HG03457 (cell line): ENCODE results near the gene INTS6.
A peak's percentile ranks its signal among the peaks of the same experiment; 100 is the strongest.
"Not testable (repeated sequence)": the region's sequence is repeated elsewhere in the genome, so short reads cannot be mapped to it uniquely, and the experiment has no call there.

Experiments
- ATAC-seq: cut with Tn5 transposase; IDR thresholded peaks from one replicate; pipeline ENCODE4 v1.9.1; 2021; ENCODE audit warnings: moderate number of reproducible peaks; ENCODE audit not compliant: unreplicated experiment

The INTS6 gene

GRCh38 chr13:51415339-51415738 lies 37.5 kb downstream of the INTS6 start:
- ATAC-seq, result not testable (repeated sequence)

GRCh38 chr13:51412431-51412830 lies 40.4 kb downstream of the INTS6 start:
- ATAC-seq, result no peak

DNA sequence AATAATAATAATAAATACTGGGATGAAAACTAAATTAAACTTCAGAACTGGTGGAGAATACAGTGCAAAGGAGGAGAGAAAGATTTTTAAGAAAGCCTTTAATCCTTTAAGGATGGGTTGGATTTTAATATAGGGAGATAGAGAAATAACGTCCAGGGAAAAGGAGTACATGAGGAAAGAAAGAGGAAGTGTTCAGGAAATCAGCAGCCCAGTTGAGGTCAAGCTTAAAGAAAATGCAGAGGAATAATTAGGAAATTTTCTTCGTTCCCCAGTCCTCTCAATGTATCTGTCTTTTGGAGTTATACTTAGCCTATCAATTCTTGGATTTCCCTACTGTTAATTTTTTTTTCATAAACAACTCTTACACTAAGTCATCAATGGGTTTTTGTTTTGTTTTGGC lies 47.7 kb downstream of the INTS6 start:
- ATAC-seq, result no peak

GRCh38 chr13:51397262-51397941 lies 55.4 kb downstream of the INTS6 start:
- ATAC-seq, result no peak

- peak; percentile 70 for ATAC-seq
Measured at GRCh38 chr13:51396352-51396751, 56.5 kb downstream of the INTS6 start.

DNA sequence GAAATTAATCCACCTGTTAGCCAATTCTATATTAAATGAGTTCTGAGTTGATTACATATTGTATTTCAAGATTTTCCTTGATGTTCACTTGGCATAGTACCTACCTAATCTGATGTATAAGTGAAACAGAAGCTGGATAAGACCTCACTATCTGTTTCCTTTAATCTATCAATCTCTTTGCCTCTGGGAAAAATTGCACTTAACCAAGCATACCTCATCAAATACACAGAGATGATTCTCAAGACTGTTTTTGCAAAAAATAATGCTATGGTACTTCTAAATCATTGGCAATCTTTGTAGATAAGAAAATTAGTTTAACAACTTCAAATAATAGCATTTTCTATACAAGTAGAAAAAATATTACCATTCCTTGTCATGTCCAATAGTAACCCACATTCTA lies 58.1 kb downstream of the INTS6 start:
- ATAC-seq, result no peak

DNA sequence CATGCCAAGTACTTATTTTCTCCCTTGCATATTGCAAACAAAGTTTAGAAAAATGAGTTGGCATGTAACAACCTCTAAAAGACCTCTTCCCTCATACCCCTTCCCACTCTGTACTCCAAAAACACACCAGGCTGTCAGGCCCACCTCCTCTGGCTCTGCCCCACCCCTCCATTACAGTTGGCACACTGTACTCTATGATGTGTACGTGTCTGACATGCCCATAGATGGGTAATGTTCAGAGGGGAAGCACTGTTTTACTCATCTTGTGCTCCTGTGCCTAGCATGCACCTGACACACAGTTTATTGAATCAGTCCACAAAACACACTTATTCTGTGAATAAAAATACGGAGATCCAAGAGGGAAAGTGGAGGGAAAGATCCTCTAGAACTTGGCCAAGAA lies 67.7 kb downstream of the INTS6 start:
- no peak for ATAC-seq

- ATAC-seq, result no peak
Measured at GRCh38 chr13:51380269-51380668, 72.6 kb downstream of the INTS6 start.

DNA sequence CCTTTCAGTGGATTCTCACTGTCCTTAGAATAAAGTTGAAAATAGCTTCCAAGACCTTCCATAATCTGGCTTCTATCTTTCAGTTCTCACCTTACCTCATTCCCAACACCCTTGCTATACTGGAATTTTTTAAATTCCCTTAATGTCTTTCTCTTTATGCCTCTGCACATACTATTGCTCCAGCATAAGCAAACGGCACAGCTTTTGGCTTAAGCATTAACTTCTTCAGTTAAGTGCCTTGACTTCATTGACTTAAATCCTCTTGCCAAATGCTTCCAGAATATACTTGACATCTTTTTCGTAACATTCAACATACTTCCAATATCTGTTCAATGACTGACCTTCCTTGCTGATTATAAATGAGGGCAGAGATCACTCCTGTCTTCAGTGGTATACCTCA lies 79.4 kb downstream of the INTS6 start:
- ATAC-seq, result no peak

- ATAC-seq, result no peak
Measured at GRCh38 chr13:51371768-51372399, 81.0 kb downstream of the INTS6 start.

DNA sequence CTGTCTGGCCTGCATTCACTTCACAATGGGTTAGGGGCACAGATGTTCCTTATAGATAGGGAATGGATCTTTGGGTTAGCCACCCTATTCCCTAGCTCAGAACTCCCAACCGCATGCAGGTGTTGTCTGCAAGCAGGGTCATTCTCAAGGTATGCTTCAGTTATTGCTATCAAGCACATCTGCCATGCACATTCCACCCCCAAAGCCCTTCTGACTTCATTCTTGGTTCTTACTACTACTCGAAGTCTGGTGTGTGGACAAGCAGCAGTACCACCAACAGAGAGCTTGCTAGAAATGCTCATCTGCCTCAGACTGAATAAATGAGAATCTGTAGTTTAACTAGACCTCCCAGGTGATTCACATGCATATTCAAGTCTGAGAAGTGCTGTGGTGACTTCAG lies 82.0 kb downstream of the INTS6 start:
- no peak for ATAC-seq

DNA sequence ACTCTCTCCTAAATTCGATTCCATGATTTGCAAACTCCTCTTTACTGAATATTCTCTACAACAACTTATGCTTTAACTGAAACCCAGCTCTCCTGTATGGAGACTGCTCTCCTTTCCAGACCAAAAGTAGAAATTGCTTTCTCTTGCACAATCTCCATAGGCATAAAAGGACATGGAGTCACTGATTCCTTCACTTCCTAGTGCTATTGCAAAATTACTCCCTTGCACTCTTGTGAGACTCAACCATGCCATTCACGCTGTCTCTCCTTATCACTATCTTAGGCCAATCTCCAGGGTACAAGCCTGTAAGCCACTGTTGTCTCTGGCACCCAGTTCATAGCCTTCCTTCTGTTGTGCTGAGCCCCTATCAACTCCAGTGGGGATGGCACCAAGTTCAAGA lies 82.7 kb downstream of the INTS6 start:
- no peak for ATAC-seq

DNA sequence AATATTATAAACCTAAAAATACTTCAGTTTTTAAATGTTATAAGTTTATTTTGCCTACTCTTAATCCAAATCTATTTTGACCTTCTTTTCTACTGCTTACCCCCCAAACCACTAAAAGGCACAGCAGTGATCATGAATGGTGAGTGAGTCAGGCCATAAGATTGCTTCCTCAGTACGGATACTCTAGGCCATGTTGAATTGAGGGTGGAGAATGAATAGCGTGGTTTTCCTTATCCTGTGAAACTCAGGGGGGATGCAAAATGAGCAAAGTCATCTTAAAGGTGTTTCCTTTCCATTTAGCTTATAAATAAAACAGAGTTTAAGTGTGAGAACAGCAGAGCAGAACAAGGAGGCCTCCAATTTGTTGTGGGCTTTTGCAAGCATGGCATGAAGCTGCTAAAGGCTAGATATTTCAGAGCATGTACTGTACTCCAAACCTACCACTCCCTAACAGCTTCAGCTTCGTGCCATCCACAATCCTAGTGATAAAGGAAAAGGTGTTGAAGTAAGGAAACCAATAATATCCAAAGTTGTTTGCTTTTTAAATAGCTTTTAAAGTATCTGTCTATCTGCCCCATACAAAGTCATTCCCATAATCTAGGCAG lies 88.3 kb downstream of the INTS6 start:
- ATAC-seq, result no peak

DNA sequence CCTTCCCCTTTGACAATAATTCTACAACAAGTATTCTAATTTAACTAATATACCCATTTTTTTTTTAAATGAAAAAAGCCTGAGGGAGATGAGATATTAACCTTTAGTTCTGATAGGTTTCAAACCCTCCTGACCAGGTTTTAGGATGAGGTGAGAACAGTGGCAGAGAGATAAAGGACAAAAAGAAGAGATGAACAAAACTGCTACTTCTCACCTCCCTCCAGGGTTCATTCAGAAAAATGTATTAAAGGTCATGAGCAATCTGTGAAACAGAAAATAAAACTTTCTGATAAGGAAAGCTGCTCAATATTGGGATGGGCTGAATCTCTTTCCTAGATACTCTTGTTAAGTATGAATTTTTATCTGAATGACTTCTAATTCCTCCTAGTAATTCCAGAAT lies 89.2 kb downstream of the INTS6 start:
- no peak for ATAC-seq

- no peak for ATAC-seq
Measured at GRCh38 chr13:51361106-51361505, 91.7 kb downstream of the INTS6 start.

GRCh38 chr13:51360489-51360888 lies 92.3 kb downstream of the INTS6 start:
- ATAC-seq, result no peak

DNA sequence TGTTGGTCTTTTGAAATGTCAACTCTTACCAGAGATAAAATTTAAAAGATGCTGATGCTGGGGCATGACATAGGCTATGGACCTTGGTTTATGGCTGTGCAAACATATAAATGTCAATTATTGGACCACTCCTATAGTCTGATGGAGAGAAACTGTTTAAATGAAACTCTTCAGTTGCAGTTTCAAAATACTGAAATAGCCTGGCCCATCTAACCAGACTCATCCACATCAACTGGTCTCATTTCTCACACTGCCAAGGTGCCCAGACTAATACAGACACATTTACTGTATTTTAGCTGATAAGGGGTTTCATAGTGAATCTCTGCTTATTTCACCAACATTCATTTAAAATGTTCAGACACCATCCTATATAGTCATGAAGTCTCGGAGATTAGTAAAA lies 93.5 kb downstream of the INTS6 start:
- ATAC-seq, result no peak

- ATAC-seq, result no peak
Measured at GRCh38 chr13:51357928-51358595, 94.8 kb downstream of the INTS6 start.

- ATAC-seq, result no peak
Measured at GRCh38 chr13:51355217-51355616, 97.6 kb downstream of the INTS6 start.

GRCh38 chr13:51349016-51349415 lies 103.8 kb downstream of the INTS6 start:
- no peak for ATAC-seq

DNA sequence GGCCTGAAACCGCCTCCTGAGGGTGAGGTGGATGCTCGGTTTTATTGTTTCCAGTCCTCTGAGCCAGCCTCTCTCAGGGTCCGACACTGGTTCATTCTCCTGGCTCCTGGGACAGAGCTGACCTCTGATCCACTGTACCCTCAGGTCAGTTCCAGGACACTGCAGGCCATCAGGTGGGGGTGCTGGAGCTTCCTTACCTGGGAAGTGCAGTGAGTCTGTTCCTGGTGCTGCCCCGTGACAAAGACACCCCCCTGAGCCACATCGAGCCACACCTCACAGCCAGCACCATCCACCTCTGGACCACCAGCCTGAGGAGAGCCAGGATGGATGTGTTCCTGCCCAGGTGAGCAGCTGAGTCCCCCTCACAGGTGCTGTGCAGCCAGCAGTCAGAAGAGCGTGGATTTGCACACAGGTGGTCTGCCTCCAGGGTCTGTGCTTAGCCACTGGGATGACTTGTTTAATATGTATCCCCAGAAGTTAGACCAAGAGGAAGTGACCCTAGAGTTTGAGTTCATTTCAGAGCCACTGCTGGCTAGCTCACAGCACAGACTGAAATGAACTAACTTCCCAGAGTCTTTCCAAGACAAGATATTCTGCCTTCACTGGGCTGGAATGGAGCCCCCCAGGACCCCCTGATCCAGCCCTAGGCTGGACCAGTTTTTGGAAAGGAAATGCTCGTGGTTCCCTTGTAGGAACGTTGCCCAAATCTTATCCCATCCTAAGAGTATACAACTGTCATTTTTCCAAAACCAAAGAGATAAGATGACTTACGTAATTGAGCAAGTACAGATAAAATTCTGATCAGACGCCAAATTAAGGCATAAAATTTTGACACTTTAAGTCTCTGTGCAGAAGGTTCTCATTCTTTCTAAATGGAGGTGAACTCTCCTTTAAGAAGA lies 104.5 kb downstream of the INTS6 start:
- ATAC-seq, result no peak
